Measurements from ENCODE around the gene SERINC5.

The SERINC5 gene

DNA sequence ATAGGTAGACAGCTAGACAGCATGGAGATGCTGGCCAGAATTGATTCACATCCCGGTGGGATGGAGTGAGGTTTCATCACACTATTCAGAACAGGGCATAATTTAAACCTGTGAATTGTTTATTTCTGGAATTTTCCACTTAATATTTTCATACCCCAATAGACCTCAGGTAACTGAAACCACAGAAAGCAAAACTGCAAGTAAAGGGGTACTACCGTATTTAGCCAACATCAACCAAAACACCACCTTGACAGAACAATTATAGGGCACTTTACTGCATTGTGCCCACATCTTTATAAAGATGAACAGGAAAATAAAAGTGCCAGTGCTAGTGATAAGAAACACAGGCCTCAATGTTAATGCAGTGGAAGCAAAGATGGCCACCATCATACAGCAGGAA is 7.5 kb downstream of the SERINC5 start:
- in situ Hi-C loops (cut with MboI; ENCODE audit: low sequenced_read_pairs, unreplicated experiment) = no loop called here
- no peak for DNase-seq (ENCODE audit: low spot score)
- TF ChIP-seq, protein P1, sequence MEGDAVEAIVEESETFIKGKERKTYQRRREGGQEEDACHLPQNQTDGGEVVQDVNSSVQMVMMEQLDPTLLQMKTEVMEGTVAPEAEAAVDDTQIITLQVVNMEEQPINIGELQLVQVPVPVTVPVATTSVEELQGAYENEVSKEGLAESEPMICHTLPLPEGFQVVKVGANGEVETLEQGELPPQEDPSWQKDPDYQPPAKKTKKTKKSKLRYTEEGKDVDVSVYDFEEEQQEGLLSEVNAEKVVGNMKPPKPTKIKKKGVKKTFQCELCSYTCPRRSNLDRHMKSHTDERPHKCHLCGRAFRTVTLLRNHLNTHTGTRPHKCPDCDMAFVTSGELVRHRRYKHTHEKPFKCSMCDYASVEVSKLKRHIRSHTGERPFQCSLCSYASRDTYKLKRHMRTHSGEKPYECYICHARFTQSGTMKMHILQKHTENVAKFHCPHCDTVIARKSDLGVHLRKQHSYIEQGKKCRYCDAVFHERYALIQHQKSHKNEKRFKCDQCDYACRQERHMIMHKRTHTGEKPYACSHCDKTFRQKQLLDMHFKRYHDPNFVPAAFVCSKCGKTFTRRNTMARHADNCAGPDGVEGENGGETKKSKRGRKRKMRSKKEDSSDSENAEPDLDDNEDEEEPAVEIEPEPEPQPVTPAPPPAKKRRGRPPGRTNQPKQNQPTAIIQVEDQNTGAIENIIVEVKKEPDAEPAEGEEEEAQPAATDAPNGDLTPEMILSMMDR (IDR thresholded peaks at IDR 0.05; ENCODE audit: borderline replicate concordance, control extremely low read depth, extremely low read depth, insufficient read depth, missing control alignments) = no peak

DNA sequence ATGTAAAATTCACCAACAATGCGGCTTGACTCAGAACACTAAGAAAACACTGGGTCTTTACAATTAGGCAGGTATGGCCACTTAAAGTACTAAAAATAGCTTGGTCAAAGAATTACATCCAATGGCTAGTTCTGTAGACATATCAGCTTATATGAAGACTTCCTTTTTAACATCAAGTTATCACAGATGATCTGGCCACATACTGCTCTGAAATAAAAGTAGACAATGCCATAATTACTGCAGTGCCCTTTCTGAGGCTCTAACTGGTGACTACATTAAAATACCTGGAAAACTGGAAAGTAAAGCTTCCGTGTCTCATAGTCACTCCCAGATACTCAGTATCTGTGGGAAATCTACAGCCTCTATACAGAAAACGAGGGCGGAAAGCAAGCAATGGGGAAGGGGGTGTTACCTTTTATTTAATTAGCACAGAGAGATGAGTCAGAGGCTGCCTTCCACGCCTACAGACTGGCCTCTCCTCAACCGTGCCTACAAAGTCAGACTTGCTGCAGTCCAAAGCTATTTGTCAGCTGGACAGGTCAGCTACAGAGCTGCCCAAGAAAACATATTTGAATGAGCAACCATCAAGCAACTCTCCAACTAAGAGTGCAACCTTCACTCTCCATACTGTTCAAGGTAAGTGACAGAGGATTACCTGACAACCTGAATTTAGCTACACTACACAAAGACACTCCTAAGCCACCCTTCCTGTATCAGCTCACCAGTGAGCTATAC is 8.7 kb downstream of the SERINC5 start:
- in situ Hi-C loops (cut with MboI; ENCODE audit: low sequenced_read_pairs, unreplicated experiment) = no loop called here
- DNase-seq (ENCODE audit: low spot score) = peak; percentile 61
- TF ChIP-seq, protein P1 (IDR thresholded peaks at IDR 0.05; ENCODE audit: borderline replicate concordance, control extremely low read depth, extremely low read depth, insufficient read depth, missing control alignments) = no peak

DNA sequence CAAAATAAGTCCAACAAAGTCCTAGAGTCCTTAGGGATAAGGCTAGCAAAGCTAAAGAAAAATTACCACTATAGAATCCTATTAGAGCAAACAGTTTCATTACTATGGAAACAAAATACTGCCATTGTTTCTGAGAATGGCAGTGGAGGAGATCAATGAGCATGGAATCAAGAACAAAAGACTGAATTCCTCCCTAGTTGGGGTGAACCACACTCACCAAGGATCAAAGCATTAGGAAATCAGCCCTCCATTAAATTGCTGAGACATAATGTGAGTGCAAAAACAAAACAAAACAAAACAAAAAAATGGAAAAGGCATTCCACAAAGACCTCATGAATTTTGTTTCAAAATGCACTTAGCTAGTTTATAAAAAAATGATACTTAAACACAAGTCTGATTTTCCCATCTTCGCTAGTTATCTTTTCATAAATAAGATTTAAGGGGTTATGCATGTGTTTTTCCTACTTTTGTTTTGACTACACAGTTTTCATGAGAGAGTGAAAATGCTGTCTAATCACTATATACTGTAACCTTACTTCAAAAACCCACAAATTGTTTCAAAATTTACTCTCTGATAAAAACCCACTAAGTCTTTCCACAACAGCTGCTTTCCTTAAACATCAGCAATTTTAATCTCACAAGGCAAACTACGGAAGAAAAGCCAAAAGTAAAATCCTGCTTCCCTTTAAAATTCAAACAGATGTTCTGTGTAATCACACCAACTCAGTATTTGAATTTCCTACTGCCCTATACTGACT is 9.7 kb downstream of the SERINC5 start:
- in situ Hi-C loops (cut with MboI; ENCODE audit: low sequenced_read_pairs, unreplicated experiment) = no loop called here
- no peak for DNase-seq (ENCODE audit: low spot score)

DNA sequence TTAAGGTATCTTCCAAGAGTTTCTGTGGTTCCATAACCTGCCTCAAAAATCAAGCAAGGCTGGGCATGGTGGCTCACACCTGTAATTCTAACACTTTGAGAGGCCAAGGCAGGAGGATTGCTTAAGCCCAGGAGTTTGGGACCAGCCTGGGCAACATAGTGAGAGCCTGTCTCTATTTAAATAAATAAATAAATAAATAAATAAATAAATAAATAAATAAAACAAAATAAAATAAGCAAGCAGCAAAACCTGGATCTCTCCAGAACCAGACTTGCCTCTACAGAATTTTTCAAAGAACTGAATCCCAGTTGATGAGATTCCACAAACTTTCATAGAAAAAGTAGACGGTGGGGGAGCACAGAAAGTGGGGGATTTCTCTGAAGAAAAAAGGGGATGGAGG is 12.3 kb downstream of the SERINC5 start:
- TF ChIP-seq, protein P1 (IDR thresholded peaks at IDR 0.05; ENCODE audit: borderline replicate concordance, control extremely low read depth, extremely low read depth, insufficient read depth, missing control alignments) = no peak
- DNase-seq (ENCODE audit: low spot score) = no peak
- in situ Hi-C loops (cut with MboI; ENCODE audit: low sequenced_read_pairs, unreplicated experiment) = no loop called here

More for the DNA sequence above, 9.7 kb downstream of the SERINC5 start:
- TF ChIP-seq, protein P1 (IDR thresholded peaks at IDR 0.05; ENCODE audit: borderline replicate concordance, control extremely low read depth, extremely low read depth, insufficient read depth, missing control alignments) = no peak

DNA sequence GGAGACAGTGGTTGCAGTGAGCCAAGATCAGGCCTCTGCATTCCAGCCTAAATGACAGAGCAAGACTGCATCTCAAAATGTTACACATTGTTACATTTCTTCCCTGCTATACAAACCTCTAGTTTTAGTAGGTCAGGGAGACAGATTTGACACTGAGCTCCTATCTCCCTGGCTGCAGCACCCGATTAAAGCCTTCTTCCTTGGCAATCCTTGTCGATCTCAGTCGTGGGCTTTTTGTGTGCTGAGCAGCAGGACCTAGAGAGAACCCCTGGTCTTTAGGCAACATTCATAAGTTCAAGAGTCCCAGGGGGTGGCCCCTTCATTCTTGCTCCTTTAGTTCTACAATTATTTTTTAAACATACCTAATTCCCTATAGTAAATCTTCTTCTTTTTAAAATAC is 13.0 kb downstream of the SERINC5 start:
- DNase-seq (ENCODE audit: low spot score) = no peak
- in situ Hi-C loops (cut with MboI; ENCODE audit: low sequenced_read_pairs, unreplicated experiment) = no loop called here
- TF ChIP-seq, protein P1 (IDR thresholded peaks at IDR 0.05; ENCODE audit: borderline replicate concordance, control extremely low read depth, extremely low read depth, insufficient read depth, missing control alignments) = no peak

DNA sequence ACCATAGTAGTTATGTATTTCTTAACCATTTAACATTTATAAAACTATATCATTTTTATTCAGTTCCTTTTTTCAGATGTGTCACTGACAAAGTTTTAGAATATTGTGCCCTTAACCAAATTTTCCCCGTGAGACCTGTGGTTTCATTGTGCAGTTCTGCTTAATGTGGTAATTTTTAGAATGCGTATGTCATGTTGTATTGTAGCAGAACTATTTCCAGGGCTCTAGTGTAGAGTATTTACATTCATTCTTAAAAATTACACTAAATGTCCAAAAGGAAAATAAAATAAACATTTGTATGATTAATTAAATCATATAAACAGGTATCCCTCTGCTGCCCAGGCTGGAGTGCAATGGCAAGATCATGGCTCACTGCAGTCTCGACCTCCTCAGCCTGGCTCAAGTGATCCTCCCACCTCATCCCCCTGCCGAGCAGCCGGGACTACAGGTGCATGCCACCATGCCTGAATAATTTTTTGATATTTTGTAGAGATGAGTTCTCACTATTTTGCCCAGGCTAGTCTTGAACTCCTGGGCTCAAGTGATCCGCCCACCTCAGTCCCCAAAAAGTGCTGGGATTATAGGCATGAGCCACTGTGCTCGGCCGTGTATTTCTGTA is 15.4 kb downstream of the SERINC5 start:
- in situ Hi-C loops (cut with MboI; ENCODE audit: low sequenced_read_pairs, unreplicated experiment) = no loop called here
- TF ChIP-seq, protein P1 (IDR thresholded peaks at IDR 0.05; ENCODE audit: borderline replicate concordance, control extremely low read depth, extremely low read depth, insufficient read depth, missing control alignments) = no peak
- no peak for DNase-seq (ENCODE audit: low spot score)

Data from GM13976 (cell line).